Urothelium cell line (cell line): Measurements from ENCODE around the gene CMIP.
"Not testable (repeated sequence)": the region's sequence is repeated elsewhere in the genome, so short reads cannot be mapped to it uniquely, and the experiment has no call there.

Source experiments
- DNase-seq: peaks from one replicate; pipeline ENCODE4 v3.0.0; 2011; ENCODE audit warnings: low spot score, mixed read lengths
- FAIRE-seq: peaks from 2 replicates; lab custom pipeline; 2011; peaks lifted over from hg19 to GRCh38; lab: Jason Lieb, UNC

The CMIP gene

GRCh38 chr16:81728435-81728834 lies 283.8 kb downstream of the CMIP start:
- FAIRE-seq = no peak
- no peak for DNase-seq

- DNase-seq = no peak
- FAIRE-seq = no peak
Observed at GRCh38 chr16:81729451-81729850, 284.8 kb downstream of the CMIP start.

- FAIRE-seq (no peak), DNase-seq (peak; percentile 90)
Observed at GRCh38 chr16:81730090-81731051, 285.8 kb downstream of the CMIP start.

- DNase-seq (no peak), FAIRE-seq (no peak)
Observed at GRCh38 chr16:81731649-81732048, 287.0 kb downstream of the CMIP start.

- FAIRE-seq (no peak), DNase-seq (no peak)
Observed at GRCh38 chr16:81732699-81733098, 288.1 kb downstream of the CMIP start.

- DNase-seq = no peak
- FAIRE-seq = no peak
Observed at GRCh38 chr16:81733295-81733694, 288.7 kb downstream of the CMIP start.

GRCh38 chr16:81734632-81735434 lies 290.2 kb downstream of the CMIP start:
- DNase-seq (no peak), FAIRE-seq (no peak)

- DNase-seq (peak; percentile 89), FAIRE-seq (peak; percentile 56)
Observed at GRCh38 chr16:81737885-81738536, 293.4 kb downstream of the CMIP start.

- no peak for FAIRE-seq
- no peak for DNase-seq
Observed at GRCh38 chr16:81738783-81739496, 294.3 kb downstream of the CMIP start.

GRCh38 chr16:81739503-81739902 lies 294.9 kb downstream of the CMIP start:
- FAIRE-seq (no peak), DNase-seq (no peak)

- DNase-seq (no peak), FAIRE-seq (no peak)
Observed at GRCh38 chr16:81740169-81740568, 295.6 kb downstream of the CMIP start.

GRCh38 chr16:81741430-81741770 lies 296.8 kb downstream of the CMIP start:
- DNase-seq, FAIRE-seq: not testable (repeated sequence)

- DNase-seq = no peak
- FAIRE-seq = no peak
Observed at GRCh38 chr16:81744385-81744784, 299.8 kb downstream of the CMIP start.

- FAIRE-seq (no peak), DNase-seq (no peak)
Observed at GRCh38 chr16:81744911-81745310, 300.3 kb downstream of the CMIP start.

GRCh38 chr16:81745704-81746558 lies 301.3 kb downstream of the CMIP start:
- FAIRE-seq = no peak
- DNase-seq = peak; percentile 81

- FAIRE-seq (no peak), DNase-seq (no peak)
Observed at GRCh38 chr16:81746566-81746965, 302.0 kb downstream of the CMIP start.

GRCh38 chr16:81748476-81749198 lies 304.0 kb downstream of the CMIP start:
- no peak for FAIRE-seq
- DNase-seq = no peak

GRCh38 chr16:81752225-81752875 lies 307.7 kb downstream of the CMIP start:
- DNase-seq (peak; percentile 38), FAIRE-seq (no peak)

- FAIRE-seq = no peak
- DNase-seq = no peak
Observed at GRCh38 chr16:81752876-81753227, 308.2 kb downstream of the CMIP start.
